H1 (cell line): ENCODE data around the gene CLDN25.

Experiments used
- EZH2 ChIP-seq: fragments of 200-600 bp; sonication (generic); IDR thresholded peaks from 2 replicates; pipeline ENCODE4 v1.7.1; 2012; ENCODE audit warnings: low read depth, mild to moderate bottlenecking, moderate library complexity, low read length, inconsistent platforms; ENCODE audit not compliant: severe bottlenecking
- KDM1A ChIP-seq: fragments of 200-600, 300-600 bp; sonication (generic); IDR thresholded peaks from 2 replicates; pipeline ENCODE4 v1.7.1; 2016; ENCODE audit warnings: mild to moderate bottlenecking, low read length, borderline replicate concordance
- POLR2A ChIP-seq, 2 experiments: IDR thresholded peaks; 1 replicate in 1 of 2; 2 replicates in 1 of 2; pipeline ENCODE4 v1.6.1; 2011; ENCODE audit warnings: low read depth in 2 of 2, low read length in 2 of 2, mild to moderate bottlenecking in 2 of 2; ENCODE audit errors: control extremely low read depth in 1 of 2
- RNF2 ChIP-seq: fragments of 200-900, 300-1000 bp; sonication (generic); IDR thresholded peaks from 2 replicates; pipeline ENCODE4 v1.7.1; 2016; ENCODE audit warnings: borderline replicate concordance, low read depth, mild to moderate bottlenecking, antibody characterized with exemption, low read length; ENCODE audit not compliant: poor library complexity, severe bottlenecking; ENCODE audit errors: missing control alignments
- TAF7 ChIP-seq: optimal IDR thresholded peaks from 2 replicates; pipeline ENCODE3; 2011; ENCODE audit warnings: low read depth, mild to moderate bottlenecking, inconsistent platforms, low read length, moderate library complexity, borderline replicate concordance
- TF ChIP-seq, protein P1 (sequence below), 3 experiments: IDR thresholded peaks; 1 replicate in 2 of 3; 2 replicates in 1 of 3; pipeline versions ENCODE4 v1.5.1 to v1.6.1; 2011; ENCODE audit warnings: low read length in 3 of 3, mild to moderate bottlenecking in 3 of 3, inconsistent platforms in 2 of 3, low read depth in 1 of 3, moderate library complexity in 1 of 3; ENCODE audit not compliant: insufficient read depth in 1 of 3; ENCODE audit errors: control extremely low read depth in 1 of 3

DNA sequence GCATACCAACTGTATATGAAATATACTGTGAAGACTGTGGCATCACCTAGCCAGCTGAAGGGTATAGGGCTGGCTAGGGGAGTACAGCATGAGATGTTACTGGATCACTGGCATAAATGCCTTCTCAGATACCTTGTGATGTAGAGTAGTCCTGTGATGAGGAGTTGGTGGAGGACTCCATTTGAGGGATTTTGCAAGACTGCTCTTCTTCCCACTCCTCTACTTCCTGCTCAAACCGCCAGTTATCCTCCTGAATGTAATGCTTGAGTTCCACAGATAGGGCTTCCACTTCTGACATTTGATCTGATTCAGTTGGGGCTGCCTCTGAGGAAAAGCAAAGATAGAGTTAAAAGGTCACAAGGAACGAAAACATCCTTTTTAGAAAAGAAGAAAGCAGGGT, 29.3 kb downstream of the CLDN25 start:
- TF ChIP-seq KDM1A = no peak
- no peak for TF ChIP-seq POLR2A (IDR thresholded peaks at IDR 0.05; ENCODE audit: control extremely low read depth in 1 of 2, low read depth in 2 of 2, low read length in 2 of 2)
- TF ChIP-seq, protein P1, sequence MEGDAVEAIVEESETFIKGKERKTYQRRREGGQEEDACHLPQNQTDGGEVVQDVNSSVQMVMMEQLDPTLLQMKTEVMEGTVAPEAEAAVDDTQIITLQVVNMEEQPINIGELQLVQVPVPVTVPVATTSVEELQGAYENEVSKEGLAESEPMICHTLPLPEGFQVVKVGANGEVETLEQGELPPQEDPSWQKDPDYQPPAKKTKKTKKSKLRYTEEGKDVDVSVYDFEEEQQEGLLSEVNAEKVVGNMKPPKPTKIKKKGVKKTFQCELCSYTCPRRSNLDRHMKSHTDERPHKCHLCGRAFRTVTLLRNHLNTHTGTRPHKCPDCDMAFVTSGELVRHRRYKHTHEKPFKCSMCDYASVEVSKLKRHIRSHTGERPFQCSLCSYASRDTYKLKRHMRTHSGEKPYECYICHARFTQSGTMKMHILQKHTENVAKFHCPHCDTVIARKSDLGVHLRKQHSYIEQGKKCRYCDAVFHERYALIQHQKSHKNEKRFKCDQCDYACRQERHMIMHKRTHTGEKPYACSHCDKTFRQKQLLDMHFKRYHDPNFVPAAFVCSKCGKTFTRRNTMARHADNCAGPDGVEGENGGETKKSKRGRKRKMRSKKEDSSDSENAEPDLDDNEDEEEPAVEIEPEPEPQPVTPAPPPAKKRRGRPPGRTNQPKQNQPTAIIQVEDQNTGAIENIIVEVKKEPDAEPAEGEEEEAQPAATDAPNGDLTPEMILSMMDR (IDR thresholded peaks at IDR 0.05; ENCODE audit: control extremely low read depth in 1 of 3, insufficient read depth in 1 of 3, low read depth in 1 of 3, low read length in 3 of 3) = no peak
- no peak for TF ChIP-seq TAF7
- TF ChIP-seq RNF2 = no peak
- TF ChIP-seq EZH2 = no peak
